Measurements from ENCODE around the gene TRIOBP.

DNA sequence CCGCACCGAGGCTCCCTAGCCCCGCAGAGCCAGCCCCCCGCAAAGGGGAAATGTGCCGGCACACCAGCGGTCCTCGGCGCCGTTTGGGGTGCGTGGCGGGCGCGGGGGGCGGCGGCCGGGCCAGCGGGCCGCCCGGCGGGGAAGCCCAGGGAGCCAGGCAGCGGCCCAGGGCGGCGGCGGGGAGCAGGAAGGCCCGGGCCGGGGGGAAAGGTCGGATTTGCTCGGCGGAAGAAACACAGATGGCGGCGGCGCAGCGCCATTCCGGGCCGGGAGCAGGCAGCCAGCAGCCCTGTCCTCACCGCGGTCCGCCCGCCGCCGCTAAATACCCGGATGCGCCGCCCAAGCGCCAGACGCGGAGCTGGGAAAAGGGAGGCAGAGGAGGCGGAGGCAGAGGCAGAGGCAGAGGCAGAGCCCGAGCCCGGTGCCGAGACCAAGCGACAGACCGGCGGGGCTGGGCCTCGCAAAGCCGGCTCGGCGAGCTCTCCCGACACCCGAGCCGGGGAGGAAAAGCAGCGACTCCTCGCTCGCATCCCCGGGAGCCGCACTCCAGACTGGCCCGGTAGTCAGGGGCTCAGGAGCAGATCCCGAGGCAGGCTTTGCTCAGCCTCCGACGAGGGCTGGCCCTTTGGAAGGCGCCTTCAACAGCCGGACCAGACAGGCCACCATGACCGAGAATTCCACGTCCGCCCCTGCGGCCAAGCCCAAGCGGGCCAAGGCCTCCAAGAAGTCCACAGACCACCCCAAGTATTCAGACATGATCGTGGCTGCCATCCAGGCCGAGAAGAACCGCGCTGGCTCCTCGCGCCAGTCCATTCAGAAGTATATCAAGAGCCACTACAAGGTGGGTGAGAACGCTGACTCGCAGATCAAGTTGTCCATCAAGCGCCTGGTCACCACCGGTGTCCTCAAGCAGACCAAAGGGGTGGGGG is 108.3 kb downstream of the TRIOBP start:
- no peak for TF ChIP-seq EZH2 (IDR thresholded peaks at IDR 0.05; ENCODE audit: low read length)
- TF ChIP-seq, protein P1, sequence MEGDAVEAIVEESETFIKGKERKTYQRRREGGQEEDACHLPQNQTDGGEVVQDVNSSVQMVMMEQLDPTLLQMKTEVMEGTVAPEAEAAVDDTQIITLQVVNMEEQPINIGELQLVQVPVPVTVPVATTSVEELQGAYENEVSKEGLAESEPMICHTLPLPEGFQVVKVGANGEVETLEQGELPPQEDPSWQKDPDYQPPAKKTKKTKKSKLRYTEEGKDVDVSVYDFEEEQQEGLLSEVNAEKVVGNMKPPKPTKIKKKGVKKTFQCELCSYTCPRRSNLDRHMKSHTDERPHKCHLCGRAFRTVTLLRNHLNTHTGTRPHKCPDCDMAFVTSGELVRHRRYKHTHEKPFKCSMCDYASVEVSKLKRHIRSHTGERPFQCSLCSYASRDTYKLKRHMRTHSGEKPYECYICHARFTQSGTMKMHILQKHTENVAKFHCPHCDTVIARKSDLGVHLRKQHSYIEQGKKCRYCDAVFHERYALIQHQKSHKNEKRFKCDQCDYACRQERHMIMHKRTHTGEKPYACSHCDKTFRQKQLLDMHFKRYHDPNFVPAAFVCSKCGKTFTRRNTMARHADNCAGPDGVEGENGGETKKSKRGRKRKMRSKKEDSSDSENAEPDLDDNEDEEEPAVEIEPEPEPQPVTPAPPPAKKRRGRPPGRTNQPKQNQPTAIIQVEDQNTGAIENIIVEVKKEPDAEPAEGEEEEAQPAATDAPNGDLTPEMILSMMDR (optimal IDR thresholded peaks at IDR 0.05 in 1 of 3, IDR thresholded peaks at IDR 0.05 in 1 of 3, conservative IDR thresholded peaks at IDR 0.05 in 1 of 3; ENCODE audit: extremely low read depth in 1 of 3, insufficient read depth in 2 of 3, low read length in 3 of 3) = no peak
